Glutamatergic neuron (in vitro differentiated cells): ENCODE data around the gene ANKH. TPM values are rescaled to one million over a fixed set of nuclear protein-coding genes. Genes with fewer than 3 reads are reported as not detected.

Experiments used
- DNase-seq: peaks from one replicate; pipeline ENCODE4 v3.0.0; 2022
- H3K27ac Mint-ChIP-seq: one replicate; pipeline ENCODE4 v1.8.0; 2020; ENCODE audit warnings: mild to moderate bottlenecking, mixed read lengths, inconsistent platforms; ENCODE audit not compliant: unreplicated experiment
- H3K27me3 Mint-ChIP-seq: one replicate; pipeline ENCODE4 v1.8.0; 2020; ENCODE audit warnings: mild to moderate bottlenecking, moderate library complexity, mixed read lengths, inconsistent platforms; ENCODE audit not compliant: unreplicated experiment
- H3K36me3 Mint-ChIP-seq: one replicate; pipeline ENCODE4 v1.8.0; 2020; ENCODE audit warnings: mild to moderate bottlenecking, mixed read lengths, inconsistent platforms; ENCODE audit not compliant: unreplicated experiment
- H3K4me1 Mint-ChIP-seq: one replicate; pipeline ENCODE4 v1.8.0; 2020; ENCODE audit warnings: mild to moderate bottlenecking, low read depth, mixed read lengths, inconsistent platforms; ENCODE audit not compliant: unreplicated experiment
- H3K4me3 Mint-ChIP-seq: one replicate; pipeline ENCODE4 v1.8.0; 2020; ENCODE audit warnings: mild to moderate bottlenecking, mixed read lengths, inconsistent platforms; ENCODE audit not compliant: unreplicated experiment
- H3K9me3 Mint-ChIP-seq: one replicate; pipeline ENCODE4 v1.8.0; 2020; ENCODE audit warnings: mild to moderate bottlenecking, moderate library complexity, mixed read lengths, inconsistent platforms; ENCODE audit not compliant: unreplicated experiment
- total RNA-seq: library from RNA; stranded (reverse); fragmentation: NEBNext Ultra II Directional; extraction: Animal tissue kit (Norgen Biotek cat#: 25700); gene quantifications from one replicate; pipeline ENCODE4 v1.2.1, GENCODE V29; 2021; ENCODE audit not compliant: unreplicated experiment
- TF ChIP-seq, protein P1 (sequence below): fragments of 200-600 bp; sonication (generic); IDR thresholded peaks from one replicate; pipeline ENCODE4 v1.5.0; 2021; ENCODE audit not compliant: partially characterized antibody, unreplicated experiment

ANKH gene
- total RNA-seq, 1 donor from 2014 or later: 83.3 TPM

DNA sequence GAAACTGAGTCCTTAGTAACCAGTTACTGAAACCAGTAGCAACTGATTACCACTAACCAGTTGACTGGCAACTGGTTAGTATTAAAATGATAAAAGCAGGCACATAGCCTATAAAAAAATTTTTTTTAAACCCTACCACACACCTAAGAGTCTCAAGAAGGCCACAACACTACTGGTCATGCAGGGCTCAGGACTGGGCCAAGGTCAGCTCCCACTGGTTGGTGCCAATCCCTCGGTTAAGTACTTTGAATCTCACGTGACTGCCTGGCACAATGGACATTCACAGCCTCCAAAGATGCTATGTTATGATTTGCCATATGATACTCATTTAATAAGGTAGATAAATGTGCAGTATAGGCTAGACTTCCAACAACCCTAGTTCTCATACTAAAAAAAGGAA is 8.5 kb downstream of the ANKH start:
- TF ChIP-seq, protein P1, sequence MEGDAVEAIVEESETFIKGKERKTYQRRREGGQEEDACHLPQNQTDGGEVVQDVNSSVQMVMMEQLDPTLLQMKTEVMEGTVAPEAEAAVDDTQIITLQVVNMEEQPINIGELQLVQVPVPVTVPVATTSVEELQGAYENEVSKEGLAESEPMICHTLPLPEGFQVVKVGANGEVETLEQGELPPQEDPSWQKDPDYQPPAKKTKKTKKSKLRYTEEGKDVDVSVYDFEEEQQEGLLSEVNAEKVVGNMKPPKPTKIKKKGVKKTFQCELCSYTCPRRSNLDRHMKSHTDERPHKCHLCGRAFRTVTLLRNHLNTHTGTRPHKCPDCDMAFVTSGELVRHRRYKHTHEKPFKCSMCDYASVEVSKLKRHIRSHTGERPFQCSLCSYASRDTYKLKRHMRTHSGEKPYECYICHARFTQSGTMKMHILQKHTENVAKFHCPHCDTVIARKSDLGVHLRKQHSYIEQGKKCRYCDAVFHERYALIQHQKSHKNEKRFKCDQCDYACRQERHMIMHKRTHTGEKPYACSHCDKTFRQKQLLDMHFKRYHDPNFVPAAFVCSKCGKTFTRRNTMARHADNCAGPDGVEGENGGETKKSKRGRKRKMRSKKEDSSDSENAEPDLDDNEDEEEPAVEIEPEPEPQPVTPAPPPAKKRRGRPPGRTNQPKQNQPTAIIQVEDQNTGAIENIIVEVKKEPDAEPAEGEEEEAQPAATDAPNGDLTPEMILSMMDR: no peak
- Mint-ChIP-seq H3K27ac (no peak overlapping the region), H3K9me3 (no peaks in the 10 kb centered on the region), H3K36me3 (peaks cover 4% of the 10 kb centered on the region), H3K4me1 (peaks cover 5% of the 10 kb centered on the region), H3K4me3 (no peak overlapping the region), H3K27me3 (no peaks in the 10 kb centered on the region)
- no peak for DNase-seq

DNA sequence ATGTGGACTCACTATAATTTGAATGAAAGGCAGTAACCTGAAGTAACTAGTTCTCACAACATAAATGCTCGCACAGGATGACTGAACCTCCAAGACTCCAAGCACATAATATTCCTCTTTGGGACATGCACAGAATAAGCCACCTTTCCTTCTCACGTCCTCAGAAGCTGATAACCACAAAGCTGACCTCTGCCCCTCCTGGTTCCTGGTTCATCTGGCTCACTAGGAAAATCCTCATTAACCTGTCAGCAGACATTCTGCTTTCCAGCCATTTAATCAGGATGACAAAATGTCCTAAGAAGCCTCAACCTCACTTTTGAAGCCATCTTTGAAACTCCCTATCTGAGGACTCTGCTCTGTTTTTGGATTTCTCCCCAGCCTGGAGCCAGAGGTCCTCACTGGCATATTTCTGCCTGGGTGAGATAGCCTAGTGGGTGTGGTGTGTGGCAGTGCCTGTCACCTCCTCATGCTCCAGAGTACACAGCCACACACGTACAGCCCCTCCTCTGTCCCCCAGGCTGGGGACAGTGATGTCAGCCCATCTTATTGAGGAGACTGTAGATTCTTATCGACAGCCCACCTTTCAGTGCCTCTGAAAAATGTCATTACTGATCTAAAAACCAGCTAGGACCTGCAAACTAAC is 10.3 kb downstream of the ANKH start:
- no peaks in the 10 kb centered on the region for H3K27me3 Mint-ChIP-seq
- no peak overlapping the region for H3K4me3 Mint-ChIP-seq
- H3K9me3 Mint-ChIP-seq: no peaks in the 10 kb centered on the region
- peaks cover 4% of the 10 kb centered on the region for H3K36me3 Mint-ChIP-seq
- H3K27ac Mint-ChIP-seq: no peak overlapping the region
- peaks cover 6% of the 10 kb centered on the region for H3K4me1 Mint-ChIP-seq
- TF ChIP-seq, protein P1: no peak
- no peak for DNase-seq

DNA sequence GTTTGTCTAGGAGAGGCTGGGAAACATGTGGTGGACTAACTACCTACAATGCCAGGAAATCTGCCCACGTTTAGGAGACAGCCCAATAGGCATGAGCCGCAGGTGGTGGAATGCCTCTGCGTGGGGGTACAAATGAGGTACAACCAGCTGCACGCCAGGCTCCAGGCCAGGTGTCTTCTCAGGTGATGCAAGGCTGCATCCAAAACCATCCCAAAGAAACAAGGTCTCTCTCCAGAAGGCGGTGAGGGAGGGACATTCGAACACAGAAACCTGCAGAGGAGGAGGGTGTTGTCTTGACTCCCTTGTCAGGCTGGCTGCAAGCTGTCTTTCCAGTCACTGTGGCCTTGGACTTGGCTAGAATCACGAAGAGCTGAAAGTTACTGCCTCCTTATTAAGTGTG is 11.6 kb downstream of the ANKH start:
- TF ChIP-seq, protein P1: no peak
- no peak overlapping the region for H3K27ac Mint-ChIP-seq

DNA sequence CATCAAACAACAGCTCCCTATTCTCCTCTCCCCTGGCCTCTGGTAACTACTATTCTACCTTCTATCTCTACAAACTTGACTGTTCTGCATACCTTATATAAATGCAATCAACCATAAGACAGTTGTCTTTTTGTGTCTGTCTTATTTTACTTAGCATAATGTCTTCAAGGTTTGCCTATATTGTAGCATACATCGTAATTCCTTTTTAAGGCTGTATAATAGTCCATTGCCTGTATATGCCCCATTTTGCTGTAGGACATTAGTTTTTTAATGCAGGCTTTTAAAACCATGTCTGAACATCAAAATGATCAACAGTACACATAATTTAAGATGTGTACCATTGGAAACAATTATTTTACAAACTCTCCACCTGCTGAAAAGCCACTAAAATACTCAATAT is 12.4 kb downstream of the ANKH start:
- peaks cover 8% of the 10 kb centered on the region for H3K4me1 Mint-ChIP-seq
- DNase-seq: no peak
- H3K27me3 Mint-ChIP-seq: no peaks in the 10 kb centered on the region
- H3K27ac Mint-ChIP-seq: no peak overlapping the region
- peaks cover 8% of the 10 kb centered on the region for H3K36me3 Mint-ChIP-seq
- no peak overlapping the region for H3K4me3 Mint-ChIP-seq
- TF ChIP-seq, protein P1: no peak
- no peaks in the 10 kb centered on the region for H3K9me3 Mint-ChIP-seq

More for the DNA sequence above, 11.6 kb downstream of the ANKH start:
- Mint-ChIP-seq H3K9me3 (no peaks in the 10 kb centered on the region), H3K4me3 (no peak overlapping the region), H3K4me1 (peaks cover 8% of the 10 kb centered on the region), H3K36me3 (peaks cover 8% of the 10 kb centered on the region), H3K27me3 (no peaks in the 10 kb centered on the region)
- DNase-seq: no peak

GRCh38 chr5:14855366-14855765 is 16.2 kb downstream of the ANKH start:
- Mint-ChIP-seq H3K9me3 (no peaks in the 10 kb centered on the region), H3K27ac (no peak overlapping the region), H3K4me1 (peaks cover 17% of the 10 kb centered on the region), H3K36me3 (peaks cover 8% of the 10 kb centered on the region), H3K4me3 (no peak overlapping the region), H3K27me3 (no peaks in the 10 kb centered on the region)
- TF ChIP-seq, protein P1: no peak
- DNase-seq: no peak
